SKM-1 treated with dmso at 0.1 percent for 144 hours (cell line): ENCODE measurements around the gene LHPP.

Experiments used
- DNase-seq: peaks from one replicate; lab custom pipeline; 2025; ENCODE audit not compliant: unreplicated experiment; lab: John Stamatoyannopoulos, UW

LHPP gene

DNA sequence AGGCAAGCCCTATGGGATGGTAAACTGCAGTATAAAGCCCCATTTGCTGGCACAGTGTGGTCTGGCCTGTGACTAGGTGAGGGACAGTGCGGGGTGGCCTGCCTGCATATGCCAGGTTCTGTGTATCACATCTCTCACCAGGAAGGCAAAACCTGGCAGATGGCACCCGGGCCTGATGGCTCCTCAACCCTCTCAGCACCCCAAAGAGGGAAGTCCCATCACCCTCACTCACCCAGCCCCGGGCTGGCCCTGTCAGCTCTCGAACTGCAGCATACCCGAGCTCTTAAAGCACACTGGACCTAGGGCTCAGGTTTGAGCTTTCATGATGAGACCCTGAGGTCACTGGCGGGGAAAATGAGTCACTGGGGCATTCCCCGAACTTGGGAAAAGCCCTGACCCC is 130.5 kb downstream of the LHPP start:
- no peak for DNase-seq

DNA sequence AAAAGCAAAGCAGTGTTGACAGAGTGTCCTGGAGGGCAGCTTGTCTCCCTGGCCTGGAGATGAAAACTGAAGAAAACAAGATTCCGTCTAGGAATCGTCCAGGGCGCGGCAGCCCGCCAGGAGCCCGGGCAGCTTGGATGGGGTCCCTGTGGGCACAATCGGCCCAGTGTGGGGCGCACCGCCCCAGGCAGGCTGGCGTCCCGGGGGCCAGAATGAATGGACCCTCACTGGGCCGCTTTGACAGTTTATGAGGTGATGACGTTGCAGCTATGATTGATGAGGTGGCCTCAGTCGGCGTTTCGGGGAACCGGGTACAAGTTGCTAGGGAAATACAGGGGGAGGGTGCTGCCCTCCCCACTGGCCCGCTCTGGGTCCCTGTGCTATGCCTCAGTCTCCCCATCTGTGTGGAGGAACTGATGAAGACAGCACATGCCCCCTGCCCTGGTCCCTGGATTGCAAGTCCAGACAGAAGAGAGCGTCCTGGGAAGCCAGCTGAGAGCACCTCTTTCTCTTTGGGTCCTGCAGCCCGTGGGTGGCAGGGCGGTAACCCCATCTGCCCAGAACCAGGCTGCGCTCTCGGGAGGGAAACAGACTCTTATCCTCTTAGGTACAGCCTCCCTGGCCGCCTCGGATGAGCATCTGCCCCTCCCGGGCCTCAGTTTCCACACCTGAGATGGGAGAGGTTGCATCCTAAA is 131.3 kb downstream of the LHPP start:
- DNase-seq = no peak

GRCh38 chr10:124593431-124593985 is 131.9 kb downstream of the LHPP start:
- no peak for DNase-seq

GRCh38 chr10:124594240-124594639 is 132.6 kb downstream of the LHPP start:
- DNase-seq = no peak

DNA sequence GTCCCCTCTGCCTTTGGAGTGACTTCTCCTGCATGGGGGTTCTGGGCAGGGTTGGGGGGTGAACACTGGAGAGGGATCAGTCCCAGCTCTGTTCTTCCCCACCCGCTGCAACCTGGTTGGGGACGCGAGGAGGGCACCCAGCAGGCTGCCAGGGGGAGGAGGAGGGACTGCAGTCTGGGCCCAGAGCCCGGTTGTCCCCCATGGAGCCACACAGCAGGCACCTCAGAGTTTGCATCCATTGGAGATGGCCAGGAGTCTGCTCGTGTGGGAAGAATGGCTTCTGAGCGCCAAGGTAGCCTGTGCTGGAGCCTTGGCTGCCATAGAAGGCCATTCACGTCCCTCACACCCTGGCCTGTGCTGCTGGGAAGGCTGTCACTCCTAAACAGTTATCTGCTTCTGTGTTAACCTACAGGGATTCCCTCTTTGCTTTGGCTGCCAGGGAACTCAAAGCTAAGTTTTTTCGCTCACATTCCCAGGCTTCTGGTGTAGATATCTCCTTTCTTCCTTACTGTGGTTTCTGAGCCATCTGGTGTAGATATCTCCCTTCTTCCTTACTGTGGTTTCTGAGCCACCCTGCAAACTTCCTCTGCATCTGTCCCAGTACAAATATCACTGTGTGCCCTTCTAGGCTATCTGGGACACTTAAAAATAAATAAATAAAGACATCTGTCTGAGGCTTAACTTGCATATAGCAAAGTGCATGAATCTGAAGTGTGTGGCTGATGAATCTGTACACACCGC is 133.7 kb downstream of the LHPP start:
- DNase-seq = peak; percentile 26

DNA sequence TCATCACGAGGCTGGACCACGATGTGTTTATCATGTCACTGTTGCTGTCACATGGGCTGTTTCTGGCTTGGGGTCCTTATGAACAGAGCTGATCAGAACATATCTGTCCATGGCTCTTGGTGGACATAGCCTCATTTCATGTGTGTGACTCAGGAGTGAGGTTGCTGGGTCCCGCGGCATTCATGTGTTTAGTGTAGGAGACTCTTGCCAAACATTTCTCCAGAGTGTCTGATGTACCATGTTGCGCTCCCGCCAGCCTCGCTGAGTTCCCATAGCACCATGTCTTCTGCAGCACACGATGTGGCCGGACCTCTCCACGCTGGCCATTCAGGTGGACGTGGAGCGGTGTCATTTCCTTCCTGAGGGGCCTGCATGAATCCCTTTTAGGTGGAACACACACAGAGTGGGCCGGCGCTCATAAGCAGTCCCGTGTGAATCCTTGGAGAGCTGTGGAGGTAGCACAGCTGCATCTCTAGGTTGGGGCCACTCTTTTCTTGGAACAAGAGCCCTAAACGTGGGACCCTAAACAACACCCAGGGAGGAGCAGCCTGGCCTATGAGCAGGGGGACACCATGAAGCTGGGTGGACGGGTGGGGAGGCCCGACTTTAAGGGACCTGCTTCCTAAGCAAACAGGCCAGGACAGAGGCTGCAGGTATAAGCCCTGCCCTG is 134.6 kb downstream of the LHPP start:
- DNase-seq = no peak

DNA sequence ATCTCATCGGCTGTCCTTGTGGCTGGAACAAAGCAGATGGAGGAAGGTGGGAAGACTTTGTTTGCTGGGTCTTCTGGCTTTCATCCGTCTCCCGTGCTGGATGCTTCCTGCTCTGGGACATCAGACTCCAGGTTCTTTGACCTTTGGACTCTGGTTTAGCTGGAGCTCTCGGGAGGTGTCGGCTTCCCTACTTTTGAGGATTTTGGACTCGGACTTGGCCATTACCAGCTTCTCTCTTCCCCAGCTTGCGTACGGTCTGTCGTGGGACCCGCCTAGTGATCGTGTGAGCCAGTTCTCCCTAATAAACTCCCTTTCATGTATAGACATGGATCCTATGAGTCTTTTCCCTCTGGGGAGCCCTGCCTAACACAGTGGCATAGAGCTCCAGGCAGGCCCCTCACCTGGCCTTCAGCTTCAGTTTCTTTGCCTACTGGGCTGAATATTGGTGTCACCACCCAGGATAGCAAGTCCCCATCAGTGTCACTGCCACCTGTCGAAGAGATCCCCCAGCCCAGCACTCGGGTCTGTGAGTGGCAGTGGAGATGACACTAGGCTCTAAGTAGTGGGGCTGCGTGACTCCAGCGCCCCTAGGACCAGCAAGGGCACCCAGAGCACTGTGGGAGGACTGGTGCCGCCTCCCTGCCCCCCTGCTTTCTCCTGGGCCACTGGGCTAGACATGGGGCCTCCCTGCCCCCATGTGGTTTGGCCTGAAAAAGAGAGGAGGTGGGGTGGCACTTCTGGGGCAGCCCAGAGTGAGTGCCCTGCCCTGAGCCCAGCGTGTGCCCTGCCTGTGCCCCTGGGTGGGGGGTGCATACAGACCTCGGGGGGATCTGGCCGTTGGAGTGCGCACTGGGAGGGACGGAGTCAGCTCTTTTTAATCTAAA is 135.6 kb downstream of the LHPP start:
- DNase-seq = no peak

- no peak for DNase-seq
Observed at GRCh38 chr10:124597846-124598165, 136.2 kb downstream of the LHPP start.

- no peak for DNase-seq
Observed at GRCh38 chr10:124598196-124598595, 136.6 kb downstream of the LHPP start.

DNA sequence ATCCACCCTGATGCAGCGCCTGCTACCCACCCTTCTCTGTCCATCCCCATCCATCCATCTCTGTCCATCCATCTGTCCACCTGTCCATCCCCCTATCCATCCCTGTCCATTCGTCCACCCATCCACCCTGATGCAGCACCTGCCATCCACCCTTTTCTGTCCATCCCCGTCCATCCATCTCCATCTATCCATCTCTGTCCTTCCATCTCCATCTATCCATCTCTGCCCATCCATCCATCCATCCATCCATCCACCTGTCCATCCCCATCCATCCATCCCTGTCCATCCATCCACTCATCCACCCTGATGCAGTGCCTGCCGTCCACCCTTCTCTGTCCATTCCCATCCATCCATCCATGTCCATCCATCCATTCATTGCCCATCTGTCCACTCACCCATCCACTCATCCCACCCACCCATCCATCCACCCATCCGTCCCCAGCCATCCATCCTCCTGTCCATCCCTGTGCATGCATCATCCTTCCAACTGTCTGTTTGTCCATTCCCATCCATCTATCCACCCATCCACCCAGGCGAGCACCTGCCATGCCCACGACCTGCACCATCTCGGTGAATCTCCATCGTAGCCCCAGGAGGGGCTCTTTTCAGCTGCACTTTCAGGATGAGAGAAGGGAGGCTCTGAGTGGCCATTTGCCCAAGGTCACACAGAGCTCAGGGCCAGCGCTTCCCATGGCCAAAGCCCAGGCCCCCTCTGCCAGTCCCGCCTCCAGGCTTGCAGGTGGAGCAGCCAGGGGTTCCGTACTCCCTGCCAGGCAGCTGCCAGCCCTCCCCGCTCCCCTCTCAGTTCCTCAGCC is 137.4 kb downstream of the LHPP start:
- DNase-seq = no peak

- no peak for DNase-seq
Observed at GRCh38 chr10:124599588-124600050, 138.0 kb downstream of the LHPP start.

DNA sequence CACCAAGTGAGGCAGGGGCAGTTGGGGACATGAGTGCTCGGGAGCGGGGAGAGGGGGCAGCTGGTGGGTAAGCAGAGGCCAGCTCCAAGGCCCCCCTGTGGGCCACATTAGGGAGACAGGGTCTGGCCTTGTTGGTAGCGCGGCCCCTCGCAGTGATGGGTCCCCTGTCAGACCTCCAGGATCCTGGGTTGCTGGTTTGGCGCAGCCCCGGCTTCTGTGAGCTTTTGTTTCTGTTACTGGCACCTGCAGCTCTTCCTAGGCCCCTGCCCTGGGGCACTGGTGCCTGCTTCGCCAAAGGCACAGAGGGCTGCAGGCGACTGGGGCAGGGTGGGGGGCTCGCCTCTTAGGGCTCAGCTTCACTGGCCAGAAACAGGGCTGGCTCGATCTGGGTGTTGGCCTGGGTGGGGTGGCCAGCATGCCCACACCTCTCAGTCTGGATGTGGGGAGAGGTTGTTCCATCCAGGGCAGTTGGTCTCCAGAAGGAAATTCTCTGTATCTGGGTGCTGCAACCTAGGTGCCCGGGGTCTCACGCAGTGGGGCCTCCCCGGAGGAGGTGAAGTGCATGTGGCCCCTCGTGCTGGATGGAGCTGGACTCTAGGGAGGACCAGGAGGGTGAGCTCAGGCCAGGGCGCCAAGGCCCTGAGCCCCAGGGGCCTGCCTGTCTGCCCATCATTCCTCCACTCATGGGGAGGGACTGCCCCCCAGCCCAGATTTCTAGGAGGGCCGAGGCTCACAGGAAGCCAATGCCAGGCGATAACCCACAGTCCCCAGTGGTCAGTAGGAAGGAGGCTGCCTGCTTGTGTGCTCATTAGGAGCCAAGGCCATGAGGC is 138.6 kb downstream of the LHPP start:
- no peak for DNase-seq

GRCh38 chr10:124601016-124601415 is 139.4 kb downstream of the LHPP start:
- DNase-seq = no peak

DNA sequence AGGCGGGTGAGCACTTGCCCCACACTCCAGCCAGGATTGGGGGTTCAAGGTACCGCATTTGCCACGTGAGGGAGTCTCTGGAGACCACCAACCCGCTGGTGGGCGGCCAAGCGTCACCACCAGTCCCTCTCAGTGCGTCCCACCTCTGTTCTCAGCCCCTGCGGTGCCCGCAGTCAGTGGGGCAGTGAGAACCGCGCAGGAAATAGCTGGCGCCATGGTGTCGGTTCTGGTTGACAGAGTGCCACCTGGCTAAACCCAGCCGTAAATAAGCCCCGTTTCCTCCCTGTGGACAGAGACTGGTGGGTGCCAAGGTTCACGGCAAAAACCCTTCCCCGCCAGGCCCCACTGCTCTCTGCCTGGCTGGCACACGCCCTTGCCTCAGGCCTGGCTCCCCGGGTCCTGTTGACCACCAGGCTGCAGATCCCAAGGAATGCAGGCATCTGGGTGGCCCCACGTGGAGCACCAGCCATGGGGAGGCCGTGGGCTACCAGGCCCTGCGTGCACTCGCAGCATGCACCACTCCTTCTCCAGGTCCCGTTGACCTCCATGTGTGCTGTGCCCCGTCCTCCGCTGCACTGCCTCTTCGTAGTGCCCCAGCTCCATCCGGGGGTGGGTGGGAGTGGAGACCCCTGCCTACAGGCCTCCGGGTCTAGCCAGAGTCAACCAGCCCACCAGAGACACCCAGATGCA is 140.0 kb downstream of the LHPP start:
- no peak for DNase-seq

- DNase-seq = no peak
Observed at GRCh38 chr10:124602121-124602561, 140.5 kb downstream of the LHPP start.

DNA sequence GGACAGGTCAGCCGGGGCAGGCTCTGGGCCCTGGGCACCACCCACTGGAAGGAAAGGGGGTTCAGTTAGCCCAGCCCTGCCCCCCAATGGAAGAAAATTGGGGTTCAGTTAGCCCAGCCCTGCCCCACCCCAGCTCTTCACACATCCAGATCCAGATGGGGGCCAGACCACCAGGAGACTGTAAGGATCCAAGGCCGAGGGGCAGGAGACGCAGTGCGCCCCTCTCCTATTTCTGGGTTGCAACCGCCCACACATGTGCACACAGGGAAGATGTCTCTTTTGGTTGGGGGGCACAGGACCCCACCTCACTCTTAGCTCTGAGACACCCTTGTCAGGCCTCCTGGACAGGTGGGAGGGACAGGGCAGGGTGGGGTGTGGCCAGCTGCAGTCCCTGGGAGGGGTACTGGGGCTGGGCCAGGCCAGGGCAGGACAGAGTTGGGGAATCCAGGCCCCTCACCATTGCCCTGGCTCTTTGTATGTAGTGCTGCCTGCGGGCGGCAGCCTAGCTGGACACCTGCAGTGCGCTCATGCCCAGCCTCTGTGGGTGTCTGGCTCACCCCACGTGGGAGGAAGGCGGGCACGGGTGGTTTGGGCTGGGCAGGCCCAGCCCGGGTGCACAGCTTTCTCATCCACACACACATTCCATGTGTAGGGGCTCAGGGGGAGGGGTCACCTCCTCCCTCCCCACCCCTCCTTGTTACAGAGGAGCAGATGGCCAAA is 141.2 kb downstream of the LHPP start:
- no peak for DNase-seq

DNA sequence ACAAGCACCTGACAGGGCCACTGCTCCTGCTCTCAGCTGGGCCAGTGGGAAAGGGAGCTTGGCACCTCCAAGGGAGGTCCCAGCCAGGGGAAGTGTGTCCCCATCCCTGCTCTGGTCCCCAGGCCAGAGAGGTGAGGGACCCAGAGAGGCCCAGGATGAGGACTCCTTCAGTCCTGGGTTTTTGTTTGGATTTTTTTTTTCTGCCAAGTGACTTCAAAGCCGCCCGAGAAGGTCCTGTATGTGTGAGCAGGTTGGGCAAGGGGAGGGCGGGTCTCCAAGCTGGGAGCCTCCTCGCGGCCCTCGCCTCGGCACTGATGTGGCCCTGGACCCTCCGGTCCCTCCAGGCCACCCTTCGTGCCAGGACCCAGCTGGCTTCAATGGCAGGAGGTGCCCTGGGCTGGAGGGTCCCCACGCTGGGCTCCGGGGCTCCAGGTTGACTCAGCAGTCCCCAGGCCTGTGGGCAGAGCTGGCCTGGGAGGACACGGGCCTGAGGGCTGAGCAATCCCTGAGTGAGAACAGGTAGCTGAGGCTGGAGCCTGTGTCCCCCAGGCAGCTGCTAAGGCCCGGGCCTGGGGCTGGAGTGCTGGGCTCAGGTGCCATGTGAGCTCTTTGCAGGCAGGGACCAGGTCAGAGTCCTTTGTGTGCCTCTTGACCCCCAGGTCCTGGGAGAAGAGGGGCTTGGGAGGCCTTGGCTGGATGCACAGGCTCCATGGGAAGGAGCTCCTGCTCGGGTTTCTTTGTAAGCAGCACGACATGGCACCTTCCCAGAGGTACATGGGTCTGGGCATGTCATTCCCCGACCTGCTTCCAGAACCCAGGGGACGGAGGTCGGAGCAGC is 142.0 kb downstream of the LHPP start:
- DNase-seq = no peak
